NCI-H526 treated with DMSO at 0.1 percent for 48 hours (cell line): Measurements from ENCODE around the gene NCKAP5L.
A peak's percentile ranks its signal among the peaks of the same experiment; 100 is the strongest.
"Not testable (repeated sequence)": the region's sequence is repeated elsewhere in the genome, so short reads cannot be mapped to it uniquely, and the experiment has no call there.

ENCODE experiments used
- DNase-seq: peaks from one replicate; lab custom pipeline; 2025; lab: John Stamatoyannopoulos, UW

NCKAP5L gene

GRCh38 chr12:49828133-49829091, at the start of gene NCKAP5L:
Gene NCKAP5L (minus strand): TSS chr12:49828413. CDS start chr12:49804044, 24,369 bp downstream.
- peak; percentile 86 for DNase-seq

DNA sequence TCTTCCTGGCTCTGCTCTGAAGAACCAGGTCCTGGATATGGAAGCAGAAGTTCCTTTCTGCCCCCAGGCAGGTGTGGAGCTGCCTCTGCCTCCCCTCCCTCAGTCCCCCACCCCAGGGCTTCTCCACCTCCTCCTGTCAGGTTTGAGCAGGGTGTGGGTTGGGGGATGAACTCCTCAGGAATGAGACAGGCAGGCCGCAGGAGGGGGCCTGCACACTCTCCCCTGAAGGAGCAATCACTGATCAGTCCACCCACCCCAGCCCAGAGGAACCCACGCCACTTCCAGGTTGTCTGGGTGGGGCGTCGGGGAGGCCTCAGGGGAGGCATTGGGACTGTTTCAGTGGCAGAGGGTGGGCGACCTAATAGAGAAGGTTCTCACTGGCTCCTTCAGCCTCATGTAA, 48.9 kb upstream of the NCKAP5L start:
- no peak for DNase-seq

DNA sequence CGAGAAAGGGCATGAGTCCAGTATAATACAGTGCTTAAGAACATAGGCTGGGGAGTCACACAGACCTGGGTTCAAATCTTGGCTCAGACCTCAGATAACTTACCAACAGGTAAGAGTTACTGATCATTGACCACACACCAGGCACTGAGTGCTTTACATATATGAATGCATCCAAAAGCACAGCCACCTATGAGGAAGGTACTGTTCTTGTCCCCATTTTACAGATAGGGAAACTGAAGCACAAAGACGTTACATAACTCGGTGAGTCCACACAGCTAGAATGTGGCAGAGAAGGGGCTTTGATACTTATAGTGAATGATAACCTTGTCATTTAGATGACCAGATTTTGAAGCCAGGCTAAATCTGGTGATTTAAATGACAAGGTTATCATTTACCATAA, 47.9 kb upstream of the NCKAP5L start:
- no peak for DNase-seq

DNA sequence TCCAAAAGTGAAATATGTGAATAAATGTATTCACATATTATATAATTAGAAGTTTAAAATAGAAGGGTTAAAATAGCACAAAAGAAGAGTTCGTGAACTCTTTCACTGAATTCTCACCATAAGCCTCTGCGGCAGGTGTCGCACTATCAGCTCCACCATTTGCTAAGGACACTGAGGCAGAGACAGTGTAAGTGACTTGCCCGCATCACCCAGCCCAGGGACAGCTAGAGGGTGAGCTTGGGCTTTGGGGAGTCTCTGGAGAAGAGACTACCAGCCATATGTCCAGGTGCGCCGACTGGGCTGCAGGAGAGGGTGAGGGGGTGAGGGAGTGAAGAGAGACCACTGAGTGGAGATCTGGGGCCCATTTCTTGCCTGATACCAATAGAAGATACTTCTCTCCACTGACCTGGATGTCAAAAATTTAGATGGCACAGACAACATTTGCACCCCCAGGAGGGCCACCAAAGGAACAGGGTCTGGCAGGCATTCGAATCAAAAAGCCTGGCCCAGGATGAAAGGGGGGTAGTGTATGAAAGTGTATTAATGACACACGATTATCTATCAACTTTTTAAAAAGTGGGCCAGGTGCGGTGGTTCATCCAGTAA, 47.0 kb upstream of the NCKAP5L start:
- no peak for DNase-seq

- DNase-seq = no peak
Measured at GRCh38 chr12:49874142-49874897, 46.1 kb upstream of the NCKAP5L start.

- DNase-seq = no peak
Measured at GRCh38 chr12:49873361-49873934, 45.2 kb upstream of the NCKAP5L start.

DNA sequence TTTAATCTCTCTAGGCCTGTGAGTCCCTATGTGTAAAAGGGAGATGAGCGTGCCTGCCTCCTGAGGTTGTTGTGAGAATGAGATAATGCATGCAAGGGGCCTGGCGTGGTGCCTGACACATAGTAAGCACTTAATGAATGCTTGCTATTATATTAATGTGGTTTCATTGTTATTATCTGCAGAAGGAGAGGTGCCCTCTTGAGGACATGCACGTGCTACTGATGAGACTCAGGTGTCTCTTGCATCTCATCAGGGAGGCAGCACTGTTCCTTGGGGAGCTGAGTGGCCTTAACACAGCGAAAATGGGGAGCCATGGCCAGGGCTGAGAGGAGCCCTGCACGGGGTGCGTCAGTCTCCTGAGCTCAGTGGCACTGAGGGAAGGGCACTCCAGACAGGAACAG, 44.6 kb upstream of the NCKAP5L start:
- no peak for DNase-seq

GRCh38 chr12:49872381-49872780, 44.2 kb upstream of the NCKAP5L start:
- DNase-seq = no peak

GRCh38 chr12:49871811-49872251, 43.6 kb upstream of the NCKAP5L start:
- not testable (repeated sequence) for DNase-seq

- DNase-seq = no peak
Measured at GRCh38 chr12:49871263-49871561, 43.0 kb upstream of the NCKAP5L start.

DNA sequence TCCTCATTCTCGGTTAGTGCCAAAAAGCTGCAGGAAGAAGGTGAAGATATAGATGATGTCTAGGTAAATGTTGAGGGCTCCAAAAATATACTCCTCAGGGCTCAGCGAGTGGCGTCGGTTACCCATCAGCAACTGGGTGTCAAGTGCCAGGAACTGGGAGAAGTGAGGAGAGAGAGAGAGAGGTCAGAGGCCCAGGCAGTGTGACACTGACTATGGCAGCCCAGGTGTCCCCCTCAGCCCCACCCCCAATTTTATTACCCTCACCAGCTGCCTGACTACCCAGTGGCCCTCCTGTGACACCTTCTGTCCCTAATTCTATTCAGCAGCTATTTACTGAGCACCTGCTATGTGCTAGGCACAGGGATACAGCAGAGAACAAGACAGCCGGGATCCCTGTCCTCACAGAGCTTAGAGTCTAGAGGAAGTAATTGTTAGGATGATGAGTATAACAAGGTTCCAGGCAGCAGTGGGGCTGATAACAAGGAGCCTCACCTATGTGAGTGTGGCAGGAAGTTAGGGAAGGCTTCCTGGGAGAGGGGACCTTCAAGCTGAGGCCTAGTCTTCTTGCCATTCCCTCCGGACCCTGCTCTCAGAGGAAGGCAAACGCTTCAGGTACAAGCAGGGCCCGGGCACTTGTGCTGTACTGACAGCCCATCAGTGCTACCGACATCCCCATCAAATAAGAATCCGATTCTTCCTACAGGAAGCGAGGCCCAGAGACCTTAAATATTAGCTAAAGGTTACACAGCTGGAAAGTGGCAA, 42.5 kb upstream of the NCKAP5L start:
- DNase-seq = no peak

DNA sequence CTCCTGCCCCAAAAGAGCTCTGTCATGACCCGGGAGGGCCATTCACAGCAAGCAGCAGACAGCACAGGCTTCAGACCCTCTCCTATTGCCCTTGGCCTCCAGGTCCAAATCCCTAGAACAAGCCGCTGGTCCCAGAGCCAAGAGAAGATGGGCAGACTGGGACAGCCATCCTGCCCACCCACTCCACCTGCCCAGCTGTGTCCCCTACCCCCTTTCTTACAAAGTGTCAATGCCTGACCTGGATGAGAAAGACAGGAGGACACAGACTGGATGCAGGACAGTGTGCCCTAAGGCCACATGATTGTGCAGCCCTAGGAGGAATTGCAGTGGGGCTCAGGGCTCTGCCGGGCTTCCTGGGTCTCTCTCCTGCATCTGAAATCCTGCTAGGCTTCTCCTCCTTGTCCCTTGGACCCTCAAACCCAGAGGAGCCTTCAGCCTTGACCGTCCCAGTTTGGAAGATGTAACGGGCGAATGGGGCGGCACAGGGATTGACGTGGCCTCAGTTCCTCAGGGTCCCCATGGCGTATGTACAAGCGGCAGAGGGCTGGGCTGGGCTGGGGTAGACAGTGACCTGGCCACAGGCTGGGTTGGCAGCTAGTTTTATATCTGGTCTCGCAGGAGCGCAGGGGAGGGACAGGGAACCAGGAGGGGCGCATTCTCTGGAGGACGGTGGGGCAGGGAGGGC, 41.7 kb upstream of the NCKAP5L start:
- DNase-seq = no peak

DNA sequence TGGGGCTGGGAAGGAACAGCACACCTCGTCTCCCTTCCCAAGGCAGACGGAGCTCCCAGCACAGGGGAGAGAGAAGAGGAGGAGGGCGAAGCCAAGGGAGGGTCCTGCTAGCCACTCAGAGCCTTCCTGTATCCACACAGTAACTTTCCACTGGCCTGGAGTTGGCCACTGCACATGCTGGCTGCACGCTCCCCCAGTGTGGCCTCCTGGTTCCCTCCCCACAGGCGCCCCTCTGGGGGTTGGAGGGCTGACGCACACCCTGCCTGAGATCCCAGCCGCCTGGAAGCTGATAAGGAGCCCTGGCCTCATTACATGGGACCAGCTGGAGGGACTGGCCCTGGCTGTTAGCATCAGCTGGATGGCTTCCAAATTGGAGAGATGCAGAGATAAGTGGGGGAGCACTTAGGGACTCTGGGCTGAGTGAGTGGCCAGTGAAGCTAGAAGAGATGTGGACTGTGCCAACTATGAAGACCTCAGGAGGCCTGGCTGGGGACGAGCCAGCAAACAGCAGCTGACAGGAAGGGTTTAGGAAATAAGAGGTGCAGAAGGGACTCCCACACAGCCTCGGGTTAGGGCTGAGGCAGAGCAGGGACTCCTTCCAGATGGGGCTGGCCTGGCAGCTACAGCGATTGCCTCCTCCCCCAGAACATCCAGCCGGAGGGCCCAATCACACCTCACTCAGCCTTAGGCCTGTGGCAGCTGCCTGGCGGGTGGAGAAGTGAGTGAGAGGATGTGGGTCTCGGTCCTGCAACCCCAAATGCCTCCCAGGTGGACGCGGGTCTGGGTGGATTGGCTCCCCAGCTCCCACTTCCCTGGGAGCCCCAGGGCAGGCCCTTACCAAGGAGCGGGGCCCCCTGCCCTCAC, 41.0 kb upstream of the NCKAP5L start:
- no peak for DNase-seq

DNA sequence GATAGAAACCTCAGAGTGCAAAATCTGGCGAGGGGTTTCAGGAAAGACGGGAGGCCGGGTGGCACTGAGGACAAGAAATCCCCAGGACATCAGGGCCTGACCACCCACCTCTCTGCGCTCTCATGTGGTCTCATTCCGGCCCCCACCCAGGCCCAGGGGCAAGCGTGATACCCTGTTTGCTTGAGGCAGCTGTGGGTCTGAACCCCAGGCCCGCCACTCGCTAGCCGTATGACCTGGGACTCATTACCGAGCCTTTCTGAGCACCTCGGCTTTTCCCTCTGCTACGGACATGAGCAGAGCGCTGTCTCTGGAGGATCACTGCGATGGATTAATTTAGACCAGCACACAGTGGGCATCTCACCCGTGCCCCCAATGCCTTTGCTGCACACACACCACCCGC, 40.2 kb upstream of the NCKAP5L start:
- DNase-seq = no peak

GRCh38 chr12:49867570-49868341, 39.5 kb upstream of the NCKAP5L start:
- no peak for DNase-seq

DNA sequence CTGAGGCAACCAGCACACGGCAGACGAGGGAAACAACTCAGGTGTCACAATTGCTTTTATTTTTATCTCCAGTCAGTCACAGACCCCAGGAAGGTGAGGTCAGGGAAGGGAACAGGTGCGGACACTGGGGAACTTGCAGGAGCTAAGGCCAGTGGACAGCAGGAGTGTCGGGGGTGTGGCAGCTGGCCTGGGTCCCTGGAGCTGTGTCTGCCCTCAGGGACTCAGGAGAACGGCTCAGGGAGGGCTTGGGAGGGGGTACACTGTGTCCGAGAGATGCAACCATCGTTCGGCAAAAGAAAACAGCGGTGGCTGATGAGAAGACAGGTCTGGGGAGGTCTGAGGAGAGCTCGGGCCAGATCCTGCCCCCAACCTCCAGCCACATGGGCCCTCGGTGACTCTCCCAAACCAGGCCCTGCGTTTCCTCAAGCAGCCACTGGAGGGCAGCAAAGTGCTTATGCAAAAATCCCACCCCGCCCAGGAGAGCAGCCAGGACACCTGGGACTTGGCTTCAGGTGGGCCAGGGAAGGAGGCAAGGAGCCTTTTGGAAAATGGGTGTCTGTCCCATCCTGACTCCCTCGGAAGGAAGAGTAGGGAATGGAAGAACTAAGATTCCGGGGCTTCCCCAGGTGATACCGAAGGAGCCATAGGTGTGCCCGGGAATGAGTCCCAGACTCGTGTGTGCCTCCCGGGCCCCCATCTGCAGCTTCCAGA, 38.8 kb upstream of the NCKAP5L start:
- no peak for DNase-seq

GRCh38 chr12:49865782-49866135, 37.5 kb upstream of the NCKAP5L start:
- DNase-seq = no peak

DNA sequence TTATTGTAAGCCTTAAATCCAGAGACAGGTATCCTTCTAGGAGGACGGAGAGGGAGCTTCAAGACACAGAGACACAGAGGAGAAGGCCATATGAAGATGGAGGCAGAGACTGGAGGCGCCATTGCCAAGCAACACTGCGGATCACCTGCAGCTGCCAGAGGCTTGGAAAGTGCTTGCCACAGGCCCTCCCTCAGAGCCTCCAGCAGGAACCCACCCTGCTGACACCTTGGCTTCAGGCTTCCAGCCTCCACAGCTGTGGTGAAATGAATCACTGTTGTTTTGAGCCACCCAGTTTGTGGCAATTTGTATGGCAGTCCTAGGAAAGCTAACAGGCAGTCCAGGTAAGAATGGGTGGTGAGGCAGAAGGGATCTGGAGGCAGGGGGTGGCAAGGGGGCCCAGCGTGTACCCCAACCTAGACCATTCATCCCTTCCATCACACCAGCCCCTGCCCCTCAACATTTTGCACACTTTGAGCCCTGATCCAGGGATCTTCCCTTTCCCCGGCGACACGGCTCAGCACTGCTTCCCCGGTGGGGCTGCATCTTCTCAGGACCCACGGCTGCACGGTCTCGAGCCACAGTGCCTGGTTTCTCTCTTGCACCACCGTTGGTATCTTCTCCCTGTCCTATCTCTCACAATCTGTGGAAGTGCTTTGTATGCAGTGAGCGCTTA, 37.0 kb upstream of the NCKAP5L start:
- DNase-seq = no peak
